HG02884 (cell line): ENCODE data around the gene TSPAN32.
"Not testable (repeated sequence)": the region's sequence is repeated elsewhere in the genome, so short reads cannot be mapped to it uniquely, and the experiment has no call there.

Source experiments
- ATAC-seq: cut with Tn5 transposase; IDR thresholded peaks from one replicate; pipeline ENCODE4 v1.9.1; 2021; ENCODE audit warnings: mild to moderate bottlenecking, moderate library complexity; ENCODE audit not compliant: unreplicated experiment

The TSPAN32 gene

GRCh38 chr11:2332569-2332968 lies 30.8 kb downstream of the TSPAN32 start:
- ATAC-seq, result not testable (repeated sequence)

GRCh38 chr11:2333486-2334205 lies 31.8 kb downstream of the TSPAN32 start:
- ATAC-seq, result not testable (repeated sequence)

- not testable (repeated sequence) for ATAC-seq
These were observed 33.5 kb downstream of the TSPAN32 start for GRCh38 chr11:2335286-2335685.

- ATAC-seq, result not testable (repeated sequence)
These were observed 36.9 kb downstream of the TSPAN32 start for GRCh38 chr11:2338760-2339159.

- ATAC-seq, result no peak
These were observed 40.7 kb downstream of the TSPAN32 start for GRCh38 chr11:2342557-2342956.

- no peak for ATAC-seq
These were observed 41.2 kb downstream of the TSPAN32 start for GRCh38 chr11:2342981-2343380.

- ATAC-seq, result no peak
These were observed 41.7 kb downstream of the TSPAN32 start for GRCh38 chr11:2343502-2343901.

- no peak for ATAC-seq
These were observed 43.2 kb downstream of the TSPAN32 start for GRCh38 chr11:2345050-2345449.

GRCh38 chr11:2346014-2346413 lies 44.2 kb downstream of the TSPAN32 start:
- no peak for ATAC-seq

GRCh38 chr11:2346586-2347307 lies 44.9 kb downstream of the TSPAN32 start:
- ATAC-seq, result no peak

GRCh38 chr11:2347308-2347830 lies 45.6 kb downstream of the TSPAN32 start:
- no peak for ATAC-seq

- no peak for ATAC-seq
These were observed 47.2 kb downstream of the TSPAN32 start for GRCh38 chr11:2348986-2349385.

- ATAC-seq, result no peak
These were observed 49.9 kb downstream of the TSPAN32 start for GRCh38 chr11:2351701-2352100.

GRCh38 chr11:2352420-2352819 lies 50.6 kb downstream of the TSPAN32 start:
- no peak for ATAC-seq

GRCh38 chr11:2355000-2355644 lies 53.3 kb downstream of the TSPAN32 start:
- ATAC-seq, result no peak

- no peak for ATAC-seq
These were observed 55.4 kb downstream of the TSPAN32 start for GRCh38 chr11:2357246-2357645.

- ATAC-seq, result not testable (repeated sequence)
These were observed 55.8 kb downstream of the TSPAN32 start for GRCh38 chr11:2357651-2358050.

GRCh38 chr11:2358754-2359442 lies 57.1 kb downstream of the TSPAN32 start:
- no peak for ATAC-seq

- ATAC-seq, result no peak
These were observed 57.7 kb downstream of the TSPAN32 start for GRCh38 chr11:2359557-2359956.

- ATAC-seq, result no peak
These were observed 58.3 kb downstream of the TSPAN32 start for GRCh38 chr11:2360081-2360642.

- no peak for ATAC-seq
These were observed 59.8 kb downstream of the TSPAN32 start for GRCh38 chr11:2361565-2361964.
